ENCODE measurements around the gene HCCS. TPM values are rescaled to one million over a fixed set of nuclear protein-coding genes. Genes with fewer than 3 reads are reported as not detected.

The HCCS gene
- total and polyA plus RNA-seq, 2 donors (not counting 3 experiments of a cell fraction or from before 2014, with no cell fraction given) = 16.9 to 39.3 TPM

GRCh38 chrX:11164433-11164832 is 53.3 kb downstream of the HCCS start:
- Histone ChIP-seq H3K9me1 (replicated peaks; ENCODE audit: control insufficient read depth, extremely low read depth, insufficient read depth, low read length) (no peaks in the 10 kb centered on the region), H3K9me3 (replicated peaks; ENCODE audit: control insufficient read depth, insufficient read depth, low read length) (no peaks in the 10 kb centered on the region), H3K4me1 (ENCODE audit: control insufficient read depth, extremely low read depth, insufficient read depth, low read length) (no peaks in the 10 kb centered on the region), H3K36me3 (ENCODE audit: control insufficient read depth in 2 of 2, extremely low read depth in 1 of 2, insufficient read depth in 2 of 2, low read length in 2 of 2) (no peaks in the 10 kb centered on the region), H3K4me3 (replicated peaks in 1 of 3; ENCODE audit: insufficient read depth in 1 of 3, low read depth in 1 of 3, low read length in 3 of 3) (no peak overlapping the region), H3K79me2 (ENCODE audit: control insufficient read depth, insufficient read depth, low read length) (no peaks in the 10 kb centered on the region), H2AFZ (ENCODE audit: low read depth, low read length) (no peak overlapping the region), H3K4me2 (ENCODE audit: insufficient read depth, low read length) (no peak overlapping the region), H3K27me3 (ENCODE audit: control insufficient read depth in 2 of 2, insufficient read depth in 2 of 2, low read length in 2 of 2) (no peaks in the 10 kb centered on the region), H3K27ac (ENCODE audit: insufficient read depth, low read depth, low read length) (no peak overlapping the region), H4K20me1 (replicated peaks; ENCODE audit: control insufficient read depth, extremely low read depth, insufficient read depth, low read length) (no peaks in the 10 kb centered on the region), H3K9ac (replicated peaks; ENCODE audit: extremely low read depth, insufficient read depth, low read length) (no peak overlapping the region)
- dilution Hi-C loops (cut with MboI; ENCODE audit: extremely low pct_ligation_motif_present, low sequenced_read_pairs) (no loop called here), intact Hi-C loops (cut with micrococcal nuclease) (no loop called here)
- no TSS peak for BruUV-seq (replicated peaks)
- ChIA-PET POLR2A (no interaction called here), CTCF (no interaction called here)
- DNase-seq (ENCODE audit: low read depth, low spot score) (no peak), FAIRE-seq (no peak)
- TF ChIP-seq EZH2 (IDR thresholded peaks at IDR 0.05; ENCODE audit: borderline replicate concordance, low read depth, low read length, severe bottlenecking) (no peak), FOS (IDR thresholded peaks at IDR 0.05; ENCODE audit: borderline replicate concordance, insufficient read depth, low read length) (no peak), CTCF (IDR thresholded peaks at IDR 0.05; ENCODE audit: extremely low read depth in 1 of 2, insufficient read depth in 1 of 2, low read depth in 1 of 2, low read length in 2 of 2) (no peak), POLR2AphosphoS5 (IDR thresholded peaks at IDR 0.05; ENCODE audit: insufficient read depth, low read depth, low read length) (no peak), GATA2 (IDR thresholded peaks at IDR 0.05; ENCODE audit: insufficient read depth, insufficient read length, low read depth, low read length) (no peak), JUN (IDR thresholded peaks at IDR 0.05; ENCODE audit: borderline replicate concordance, insufficient read depth, insufficient read length, low read depth) (no peak), MAX (IDR thresholded peaks at IDR 0.05; ENCODE audit: insufficient read depth, insufficient read length) (no peak), MYC (IDR thresholded peaks at IDR 0.05; ENCODE audit: low read depth, low read length) (no peak)

Data from endothelial cell of umbilical vein (primary cell).